Vagina (tissue), 2 donors: Measurements from ENCODE around the gene HCAR3.

Source experiments
- POLR2AphosphoS5 ChIP-seq, 2 donors: sonication (generic); formaldehyde crosslinking; IDR thresholded peaks; one replicate each; pipeline ENCODE4 v1.9.0; 2017; ENCODE audit warnings: antibody characterized with exemption in 2 of 2, mild to moderate bottlenecking in 2 of 2, low read depth in 1 of 2; ENCODE audit not compliant: insufficient read depth in 1 of 2
- TF ChIP-seq, protein P1 (sequence below), 3 experiments: fragments of 450-650 bp in 2 of 3; fragments of 200-600 bp in 1 of 3; sonication (generic) in 1 of 3; IDR thresholded peaks; one replicate each; pipeline ENCODE4 v1.5.1; 2017 to 2019; ENCODE audit warnings: antibody characterized with exemption in 3 of 3, mild to moderate bottlenecking in 2 of 3, moderate library complexity in 2 of 3

DNA sequence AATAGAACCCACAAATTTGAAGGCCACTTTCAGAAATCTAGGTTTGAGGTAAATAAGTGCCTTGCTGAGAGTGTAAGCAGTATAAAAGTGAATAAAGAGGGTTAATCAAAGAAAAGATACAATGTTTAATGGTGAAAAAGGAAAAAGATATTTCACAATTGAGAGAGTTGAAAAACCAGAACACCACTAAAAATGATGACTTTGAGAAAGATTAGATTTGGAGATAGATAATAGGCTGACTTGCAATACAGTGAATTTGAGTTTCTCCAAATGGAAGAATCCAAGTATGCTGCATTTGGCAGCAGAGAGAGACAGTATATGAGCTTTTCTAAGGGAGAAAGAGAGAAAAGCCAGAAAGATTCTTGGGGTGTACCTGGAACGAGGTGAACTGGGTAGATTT lies 38.2 kb upstream of the HCAR3 start:
- TF ChIP-seq, protein P1, sequence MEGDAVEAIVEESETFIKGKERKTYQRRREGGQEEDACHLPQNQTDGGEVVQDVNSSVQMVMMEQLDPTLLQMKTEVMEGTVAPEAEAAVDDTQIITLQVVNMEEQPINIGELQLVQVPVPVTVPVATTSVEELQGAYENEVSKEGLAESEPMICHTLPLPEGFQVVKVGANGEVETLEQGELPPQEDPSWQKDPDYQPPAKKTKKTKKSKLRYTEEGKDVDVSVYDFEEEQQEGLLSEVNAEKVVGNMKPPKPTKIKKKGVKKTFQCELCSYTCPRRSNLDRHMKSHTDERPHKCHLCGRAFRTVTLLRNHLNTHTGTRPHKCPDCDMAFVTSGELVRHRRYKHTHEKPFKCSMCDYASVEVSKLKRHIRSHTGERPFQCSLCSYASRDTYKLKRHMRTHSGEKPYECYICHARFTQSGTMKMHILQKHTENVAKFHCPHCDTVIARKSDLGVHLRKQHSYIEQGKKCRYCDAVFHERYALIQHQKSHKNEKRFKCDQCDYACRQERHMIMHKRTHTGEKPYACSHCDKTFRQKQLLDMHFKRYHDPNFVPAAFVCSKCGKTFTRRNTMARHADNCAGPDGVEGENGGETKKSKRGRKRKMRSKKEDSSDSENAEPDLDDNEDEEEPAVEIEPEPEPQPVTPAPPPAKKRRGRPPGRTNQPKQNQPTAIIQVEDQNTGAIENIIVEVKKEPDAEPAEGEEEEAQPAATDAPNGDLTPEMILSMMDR (IDR thresholded peaks at IDR 0.05), result no peak
- TF ChIP-seq POLR2AphosphoS5 (IDR thresholded peaks at IDR 0.05; ENCODE audit: insufficient read depth in 1 of 2, low read depth in 1 of 2), result no peak
